SU-DHL-6 (cell line): ENCODE data around the gene ECSIT.

Experiments used
- H2AFZ ChIP-seq: fragments of 200-600 bp; sonication (generic); 2 replicates; pipeline ENCODE4 v1.6.1; 2014; ENCODE audit warnings: low read depth, mild to moderate bottlenecking, moderate library complexity, mixed read lengths, antibody characterized with exemption, low read length; ENCODE audit not compliant: severe bottlenecking
- H3F3A ChIP-seq: fragments of 200-600 bp; shearing (Covaris generic); 2 replicates; pipeline ENCODE4 v1.6.0; 2016; ENCODE audit warnings: antibody characterized with exemption, mild to moderate bottlenecking; ENCODE audit not compliant: insufficient read depth
- H3K27ac ChIP-seq: fragments of 200-600 bp; sonication (generic); 2 replicates; pipeline ENCODE4 v1.5.1; 2016; ENCODE audit warnings: low read depth, mild to moderate bottlenecking, low read length, moderate library complexity, mixed read lengths
- H3K27me3 ChIP-seq: fragments of 200-600 bp; sonication (generic), shearing (Covaris generic); 2 replicates; pipeline ENCODE4 v1.6.0; 2014; ENCODE audit warnings: mild to moderate bottlenecking, low read length
- H3K36me3 ChIP-seq: fragments of 200-600 bp; sonication (generic); 2 replicates; pipeline ENCODE4 v1.6.1; 2014; ENCODE audit warnings: mild to moderate bottlenecking, low read length, mixed read lengths
- H3K4me2 ChIP-seq: fragments of 300-600, 200-600 bp; shearing (Covaris generic), sonication (generic); 2 replicates; pipeline ENCODE4 v1.6.0; 2014; ENCODE audit warnings: low read length, low read depth, mild to moderate bottlenecking; ENCODE audit not compliant: poor library complexity, severe bottlenecking
- H3K4me3 ChIP-seq: fragments of 200-600 bp; sonication (generic); 2 replicates; pipeline ENCODE4 v1.5.1; 2014; ENCODE audit warnings: antibody characterized with exemption, low read length, mild to moderate bottlenecking, mixed read lengths; ENCODE audit not compliant: insufficient read depth, poor library complexity, severe bottlenecking
- H3K79me2 ChIP-seq: fragments of 200-600 bp; sonication (generic); 2 replicates; pipeline ENCODE4 v1.6.1; 2014; ENCODE audit warnings: mild to moderate bottlenecking, low read length, moderate library complexity; ENCODE audit not compliant: insufficient read depth
- H3K9ac ChIP-seq: fragments of 200-600 bp; sonication (generic); 2 replicates; pipeline ENCODE4 v1.7.0; 2014; ENCODE audit warnings: mild to moderate bottlenecking, low read length
- H3K9me2 ChIP-seq: fragments of 200-600 bp; sonication (generic); replicated peaks from 2 replicates; pipeline ENCODE4 v1.6.1; 2014; ENCODE audit warnings: low read length; ENCODE audit not compliant: insufficient read depth
- H3K9me3 ChIP-seq: fragments of 200-600 bp; sonication (generic); 2 replicates; pipeline ENCODE4 v1.6.1; 2014; ENCODE audit warnings: low read length, mixed read lengths; ENCODE audit not compliant: insufficient read depth
- H4K20me1 ChIP-seq: fragments of 200-600 bp; sonication (generic); 2 replicates; pipeline ENCODE4 v1.6.1; 2014; ENCODE audit warnings: low read depth, mild to moderate bottlenecking, antibody characterized with exemption, low read length, moderate library complexity, mixed read lengths
- EZH2phosphoT487 ChIP-seq: fragments of 200-600 bp; sonication (generic), shearing (Covaris generic); conservative IDR thresholded peaks from 2 replicates; pipeline ENCODE4 v1.6.1; 2018; ENCODE audit warnings: mild to moderate bottlenecking, antibody characterized with exemption, low read length, moderate library complexity, mixed read lengths
- TF ChIP-seq, protein P1 (sequence below): fragments of 200-600 bp; sonication (generic); IDR thresholded peaks from one replicate; pipeline ENCODE4 v1.5.1; 2017; ENCODE audit warnings: antibody characterized with exemption, mild to moderate bottlenecking, low read length, moderate library complexity; ENCODE audit not compliant: insufficient read depth, poor library complexity, severe bottlenecking

ECSIT gene

DNA sequence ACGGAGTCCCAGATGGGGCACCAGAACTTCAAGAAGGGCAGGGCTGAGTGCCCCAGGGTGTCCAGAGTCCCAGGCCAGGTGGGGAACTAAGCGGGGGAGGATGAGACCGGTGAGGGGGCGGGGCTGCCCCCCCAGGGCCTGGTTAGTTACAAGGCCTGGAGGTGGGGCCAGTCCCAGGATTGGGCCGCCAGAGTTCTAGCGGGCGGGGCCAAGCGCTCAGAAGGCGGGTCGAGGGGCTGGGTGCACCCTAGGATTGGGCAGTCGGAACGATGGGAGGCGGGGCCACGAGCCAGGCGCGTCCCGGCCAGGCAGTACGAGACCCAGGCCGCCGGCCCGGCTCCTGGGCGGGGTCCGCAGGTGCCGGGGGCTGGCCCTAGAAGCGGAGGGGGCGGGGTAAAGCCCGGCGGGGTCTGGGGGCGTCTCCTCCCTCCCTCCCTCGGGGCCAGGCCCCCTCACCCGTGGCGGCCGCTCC, 23.9 kb downstream of the ECSIT start:
- peak overlapping the region; percentile 50 for H2AFZ ChIP-seq
- H3K4me3 ChIP-seq, result peak overlapping the region; percentile 70
- peak overlapping the region; percentile 82 for H3K9ac ChIP-seq
- peaks cover 17% of the 10 kb centered on the region for H3K79me2 ChIP-seq
- no peaks in the 10 kb centered on the region for H3K9me2 ChIP-seq
- no peaks in the 10 kb centered on the region for H3K36me3 ChIP-seq
- TF ChIP-seq, protein P1, sequence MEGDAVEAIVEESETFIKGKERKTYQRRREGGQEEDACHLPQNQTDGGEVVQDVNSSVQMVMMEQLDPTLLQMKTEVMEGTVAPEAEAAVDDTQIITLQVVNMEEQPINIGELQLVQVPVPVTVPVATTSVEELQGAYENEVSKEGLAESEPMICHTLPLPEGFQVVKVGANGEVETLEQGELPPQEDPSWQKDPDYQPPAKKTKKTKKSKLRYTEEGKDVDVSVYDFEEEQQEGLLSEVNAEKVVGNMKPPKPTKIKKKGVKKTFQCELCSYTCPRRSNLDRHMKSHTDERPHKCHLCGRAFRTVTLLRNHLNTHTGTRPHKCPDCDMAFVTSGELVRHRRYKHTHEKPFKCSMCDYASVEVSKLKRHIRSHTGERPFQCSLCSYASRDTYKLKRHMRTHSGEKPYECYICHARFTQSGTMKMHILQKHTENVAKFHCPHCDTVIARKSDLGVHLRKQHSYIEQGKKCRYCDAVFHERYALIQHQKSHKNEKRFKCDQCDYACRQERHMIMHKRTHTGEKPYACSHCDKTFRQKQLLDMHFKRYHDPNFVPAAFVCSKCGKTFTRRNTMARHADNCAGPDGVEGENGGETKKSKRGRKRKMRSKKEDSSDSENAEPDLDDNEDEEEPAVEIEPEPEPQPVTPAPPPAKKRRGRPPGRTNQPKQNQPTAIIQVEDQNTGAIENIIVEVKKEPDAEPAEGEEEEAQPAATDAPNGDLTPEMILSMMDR, result no peak
- TF ChIP-seq EZH2phosphoT487, result no peak
- H3F3A ChIP-seq, result peaks cover 4% of the 10 kb centered on the region; the same call in 1 of the 2 replicates
- peak overlapping the region; percentile 86 for H3K27ac ChIP-seq
- H3K4me2 ChIP-seq, result peak overlapping the region; percentile 87
- H4K20me1 ChIP-seq, result no peaks in the 10 kb centered on the region
- no peaks in the 10 kb centered on the region for H3K27me3 ChIP-seq
- H3K9me3 ChIP-seq, result no peaks in the 10 kb centered on the region

DNA sequence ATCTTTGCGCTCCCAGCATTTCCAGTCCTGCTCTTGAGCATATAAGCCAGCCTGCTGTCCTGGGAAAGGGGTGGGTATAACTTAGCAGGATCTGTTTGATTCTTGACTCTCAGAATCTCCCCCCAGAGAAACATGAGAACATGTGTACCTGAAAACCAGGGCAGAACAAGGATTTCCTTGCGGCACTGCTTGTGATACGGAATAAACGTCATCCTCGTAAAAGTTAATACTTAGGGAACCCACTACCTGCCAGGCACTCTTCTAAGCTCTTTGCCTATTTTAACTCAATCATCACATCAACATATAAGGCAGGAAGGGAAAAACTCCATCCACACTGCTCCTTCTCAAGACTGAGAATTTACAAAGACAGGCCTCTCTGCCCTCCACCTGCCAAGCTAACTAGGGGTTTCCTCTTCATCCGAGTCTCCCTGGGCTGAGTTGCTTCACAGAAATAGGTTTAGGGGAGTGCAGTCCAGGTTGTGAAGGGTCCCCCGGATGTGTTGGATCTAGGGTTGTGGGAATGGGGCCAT, 24.4 kb downstream of the ECSIT start:
- Histone ChIP-seq H3F3A (peaks cover 4% of the 10 kb centered on the region; the same call in 1 of the 2 replicates), H2AFZ (no peak overlapping the region), H3K4me3 (peak overlapping the region; percentile 57), H3K9ac (peak overlapping the region; percentile 82), H3K36me3 (no peaks in the 10 kb centered on the region), H4K20me1 (no peaks in the 10 kb centered on the region), H3K79me2 (peaks cover 17% of the 10 kb centered on the region), H3K27ac (peak overlapping the region; percentile 43), H3K4me2 (peak overlapping the region; percentile 71), H3K9me2 (no peaks in the 10 kb centered on the region), H3K27me3 (no peaks in the 10 kb centered on the region), H3K9me3 (no peaks in the 10 kb centered on the region)
- TF ChIP-seq, protein P1, result no peak
- TF ChIP-seq EZH2phosphoT487, result no peak

DNA sequence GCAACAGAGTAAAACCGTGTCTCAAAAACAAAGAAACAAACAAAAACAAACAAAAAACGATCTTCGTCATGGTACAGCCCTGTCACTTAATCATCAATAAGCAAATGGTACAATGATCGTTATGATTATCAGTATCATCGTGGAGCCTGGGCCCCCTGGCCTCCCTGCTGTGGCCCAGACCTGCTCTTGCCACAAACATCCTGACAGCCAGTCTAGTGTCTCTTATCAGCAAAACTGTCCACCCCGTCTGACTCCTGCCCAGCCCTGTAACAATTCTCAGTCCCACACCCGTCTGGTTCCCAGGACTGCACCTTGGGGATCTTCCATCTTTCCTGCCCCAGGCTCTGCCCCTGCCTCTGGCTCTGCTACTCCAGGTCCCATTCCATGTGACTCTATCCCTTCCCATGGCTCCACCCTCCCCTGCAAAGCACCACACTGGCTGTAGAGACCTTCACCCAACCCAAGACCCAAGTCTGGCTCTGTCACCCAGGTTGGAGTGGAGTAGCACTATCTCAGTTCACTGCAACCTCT, 29.0 kb downstream of the ECSIT start:
- Histone ChIP-seq H4K20me1 (no peaks in the 10 kb centered on the region), H3F3A (peaks cover 4% of the 10 kb centered on the region; the same call in 1 of the 2 replicates), H3K4me3 (no peak overlapping the region), H3K79me2 (peaks cover 13% of the 10 kb centered on the region), H3K9me2 (no peaks in the 10 kb centered on the region), H3K27me3 (no peaks in the 10 kb centered on the region), H3K4me2 (no peak overlapping the region), H3K9me3 (no peaks in the 10 kb centered on the region), H3K27ac (no peak overlapping the region), H3K9ac (no peak overlapping the region), H3K36me3 (no peaks in the 10 kb centered on the region), H2AFZ (no peak overlapping the region)
- TF ChIP-seq, protein P1, result no peak
- no peak for TF ChIP-seq EZH2phosphoT487
